A549 (cell line): ENCODE measurements around the gene CHRND. TPM values are rescaled to one million over a fixed set of nuclear protein-coding genes. Genes with fewer than 3 reads are reported as not detected.
A peak's percentile ranks its signal among the peaks of the same experiment; 100 is the strongest.

Source experiments
- ATAC-seq, 2 experiments: fragments of 200-7000 bp in 1 of 2; fragments of >200 bp in 1 of 2; cut with Nextera tagmentation in 1 of 2; cut with Tn5 transposase in 1 of 2; 3 replicates each; pipeline versions ENCODE4 v1.8.0 to v1.9.1; 2018 to 2020; ENCODE audit warnings: mild to moderate bottlenecking in 1 of 2, moderate library complexity in 1 of 2
- CTCF ChIA-PET: fragments of 300-600 bp; sonication (Branson Sonifier 250); formaldehyde crosslinking; extraction: SDS; loops from one replicate; lab custom pipeline; 2021; ENCODE audit warnings: antibody characterized with exemption, inconsistent platforms; lab: Yijun Ruan, JAX
- POLR2A ChIA-PET: fragments of 350-600 bp; formaldehyde crosslinking; extraction: SDS; loops from one replicate; lab custom pipeline; 2021; ENCODE audit warnings: antibody characterized with exemption, inconsistent platforms; lab: Yijun Ruan, JAX
- DNase-seq, 2 experiments: peaks; one replicate each; pipeline versions ENCODE4 v3.0.0 to v3.0.0-alpha.2; 2011 to 2016; ENCODE audit warnings: low read depth in 1 of 2, low spot score in 1 of 2
- FAIRE-seq: peaks from 2 replicates; lab custom pipeline; 2011; peaks lifted over from hg19 to GRCh38; lab: Jason Lieb, UNC
- H3K27ac ChIP-seq, 2 experiments: fragments of >200 bp; sonication (Bioruptor Twin); formaldehyde crosslinking; 3 replicates each; pipeline ENCODE4 v1.5.1; 2016 to 2017
- H3K4me1 ChIP-seq: fragments of >200 bp; sonication (Bioruptor Twin); formaldehyde crosslinking; 3 replicates; pipeline ENCODE4 v1.6.1; 2016
- H3K4me2 ChIP-seq: fragments of >200 bp; sonication (Bioruptor Twin); formaldehyde crosslinking; 3 replicates; pipeline ENCODE4 v1.6.1; 2016
- H3K4me3 ChIP-seq: fragments of >200 bp; sonication (Bioruptor Twin); formaldehyde crosslinking; 3 replicates; pipeline ENCODE4 v1.5.1; 2016
- H3K9me3 ChIP-seq: fragments of >200 bp; sonication (Bioruptor Twin); formaldehyde crosslinking; 3 replicates; pipeline ENCODE4 v1.6.1; 2016
- BHLHE40 ChIP-seq: IDR thresholded peaks from 2 replicates; pipeline ENCODE4 v1.6.1; 2012; ENCODE audit warnings: low read depth, low read length, inconsistent platforms
- CBX2 ChIP-seq: fragments of 200-600 bp; sonication (generic); IDR thresholded peaks from 2 replicates; pipeline ENCODE4 v1.6.1; 2016; ENCODE audit warnings: low read depth, mild to moderate bottlenecking, borderline replicate concordance
- CEBPB ChIP-seq, 2 experiments: fragments of >200 bp in 1 of 2; sonication (Bioruptor Twin) in 1 of 2; formaldehyde crosslinking in 1 of 2; IDR thresholded peaks; 2 replicates each; pipeline ENCODE4 v1.6.1; 2012 to 2016
- EHF ChIP-seq: fragments of 250-450 bp; sonication (Bioruptor Pico); IDR thresholded peaks from 2 replicates; pipeline ENCODE4 v1.5.0; 2020; ENCODE audit warnings: mild to moderate bottlenecking
- FOSL2 ChIP-seq, 2 experiments: fragments of 450-650 bp in 1 of 2; fragments of >200 bp in 1 of 2; sonication (Bioruptor Twin) in 1 of 2; formaldehyde crosslinking; IDR thresholded peaks; 2 replicates each; pipeline versions ENCODE4 v1.5.0 to v1.6.1; 2016 to 2020; ENCODE audit warnings: mild to moderate bottlenecking in 1 of 2, moderate library complexity in 1 of 2
- HDAC2 ChIP-seq: fragments of 200-600 bp; sonication (generic); IDR thresholded peaks from 2 replicates; pipeline ENCODE4 v1.6.1; 2016
- HOXB13 ChIP-seq: fragments of 250-450 bp; sonication (Bioruptor Pico); IDR thresholded peaks from 2 replicates; pipeline ENCODE4 v1.5.0; 2020; ENCODE audit warnings: low read depth, mild to moderate bottlenecking, moderate library complexity
- MAFK ChIP-seq: fragments of 450-650 bp; IDR thresholded peaks from 2 replicates; pipeline ENCODE4 v1.6.1; 2014; ENCODE audit not compliant: partially characterized antibody
- MYC ChIP-seq: IDR thresholded peaks from 2 replicates; pipeline ENCODE4 v1.6.1; 2012; ENCODE audit warnings: mild to moderate bottlenecking, inconsistent platforms, low read length, improper control_type of control experiment, borderline replicate concordance
- NFE2L2 ChIP-seq: fragments of 150-350 bp; conservative IDR thresholded peaks from 2 replicates; pipeline ENCODE4 v1.6.1; 2014; ENCODE audit warnings: low read length
- POLR2A ChIP-seq: IDR thresholded peaks from 2 replicates; pipeline ENCODE4 v1.6.1; 2012; ENCODE audit warnings: mild to moderate bottlenecking, low read length
- TP53 ChIP-seq: fragments of 250-450 bp; sonication (Bioruptor Pico); IDR thresholded peaks from 2 replicates; pipeline ENCODE4 v1.5.0; 2021; ENCODE audit warnings: mild to moderate bottlenecking, moderate library complexity
- ZFP36 ChIP-seq: fragments of 450-650 bp; IDR thresholded peaks from 2 replicates; pipeline ENCODE4 v1.6.1; 2014; ENCODE audit warnings: borderline replicate concordance; ENCODE audit not compliant: partially characterized antibody
- WGBS: methylation state at CpG from one replicate; pipeline ENCODE4 v1.1.6; 2017; ENCODE audit errors: missing lambda C conversion rate; 5-methylcytosine and 5-hydroxymethylcytosine counted together
- polyA plus RNA-seq, 4 experiments: library from polyadenylated mRNA; depleted of rRNA in 3 of 4; stranded (reverse); fragments of >200 nt; fragmentation: RNase III in 1 of 4; extraction: RNeasy Plus Mini Kit Qiagen cat#74134 plus additional on column Dnase treatment in 1 of 4; gene quantifications; 2 replicates in 3 of 4; 3 replicates in 1 of 4; pipeline ENCODE4 v1.2.3, GENCODE V29; 2011 to 2017
- TF ChIP-seq, protein P1 (sequence below): fragments of 200-600 bp; sonication (generic); IDR thresholded peaks from 2 replicates; pipeline ENCODE4 v1.6.1; 2016; ENCODE audit warnings: antibody characterized with exemption, mild to moderate bottlenecking, moderate library complexity
- TF ChIP-seq, protein P2 (sequence below): fragments of >200 bp; sonication (Bioruptor Twin); formaldehyde crosslinking; IDR thresholded peaks from 3 replicates; pipeline ENCODE4 v1.6.1; 2016
- TF ChIP-seq, protein P3 (sequence below): IDR thresholded peaks from 2 replicates; pipeline ENCODE4 v1.6.1; 2012

The CHRND gene
- polyA plus RNA-seq, 2 of the 4 experiments (the other 2 are of a cell fraction) = not detected

DNA sequence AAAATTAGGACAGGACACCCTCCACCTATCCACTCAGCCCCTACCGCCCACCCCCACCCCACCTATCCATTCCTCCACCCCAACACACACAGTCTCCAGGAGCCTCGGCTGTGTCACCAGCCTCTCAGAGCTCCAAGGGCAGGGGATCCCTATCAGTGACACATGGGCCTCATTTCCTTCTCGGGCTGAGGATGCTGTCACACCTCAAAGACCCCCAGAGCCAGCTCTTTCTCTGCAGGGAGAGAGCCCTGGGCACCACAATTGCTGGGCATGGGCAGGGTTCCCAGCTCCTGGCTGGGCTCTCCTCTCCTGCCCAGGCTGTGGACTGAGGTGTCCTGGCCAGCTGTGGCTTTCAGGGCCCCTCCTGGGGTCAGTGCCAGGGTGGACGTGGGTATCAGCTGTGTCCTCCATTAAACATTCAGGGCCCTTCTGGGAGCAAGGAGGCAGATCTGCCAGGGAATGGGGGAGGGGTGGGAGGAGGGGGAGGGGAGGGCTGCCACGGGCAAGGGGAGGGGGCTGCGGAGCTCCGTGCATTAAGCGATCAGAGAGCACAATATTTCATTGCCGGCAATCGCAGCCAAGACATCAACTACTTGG lies 24.1 kb upstream of the CHRND start:
- ATAC-seq (no peak), FAIRE-seq (no peak), DNase-seq (no peak)
- no peak for TF ChIP-seq FOSL2 (IDR thresholded peaks at IDR 0.05)
- TF ChIP-seq FOSL2 (CRISPR knock-in tag; IDR thresholded peaks at IDR 0.05) = no peak
- no peak for TF ChIP-seq CBX2
- TF ChIP-seq MAFK = no peak
- TF ChIP-seq, protein P1, sequence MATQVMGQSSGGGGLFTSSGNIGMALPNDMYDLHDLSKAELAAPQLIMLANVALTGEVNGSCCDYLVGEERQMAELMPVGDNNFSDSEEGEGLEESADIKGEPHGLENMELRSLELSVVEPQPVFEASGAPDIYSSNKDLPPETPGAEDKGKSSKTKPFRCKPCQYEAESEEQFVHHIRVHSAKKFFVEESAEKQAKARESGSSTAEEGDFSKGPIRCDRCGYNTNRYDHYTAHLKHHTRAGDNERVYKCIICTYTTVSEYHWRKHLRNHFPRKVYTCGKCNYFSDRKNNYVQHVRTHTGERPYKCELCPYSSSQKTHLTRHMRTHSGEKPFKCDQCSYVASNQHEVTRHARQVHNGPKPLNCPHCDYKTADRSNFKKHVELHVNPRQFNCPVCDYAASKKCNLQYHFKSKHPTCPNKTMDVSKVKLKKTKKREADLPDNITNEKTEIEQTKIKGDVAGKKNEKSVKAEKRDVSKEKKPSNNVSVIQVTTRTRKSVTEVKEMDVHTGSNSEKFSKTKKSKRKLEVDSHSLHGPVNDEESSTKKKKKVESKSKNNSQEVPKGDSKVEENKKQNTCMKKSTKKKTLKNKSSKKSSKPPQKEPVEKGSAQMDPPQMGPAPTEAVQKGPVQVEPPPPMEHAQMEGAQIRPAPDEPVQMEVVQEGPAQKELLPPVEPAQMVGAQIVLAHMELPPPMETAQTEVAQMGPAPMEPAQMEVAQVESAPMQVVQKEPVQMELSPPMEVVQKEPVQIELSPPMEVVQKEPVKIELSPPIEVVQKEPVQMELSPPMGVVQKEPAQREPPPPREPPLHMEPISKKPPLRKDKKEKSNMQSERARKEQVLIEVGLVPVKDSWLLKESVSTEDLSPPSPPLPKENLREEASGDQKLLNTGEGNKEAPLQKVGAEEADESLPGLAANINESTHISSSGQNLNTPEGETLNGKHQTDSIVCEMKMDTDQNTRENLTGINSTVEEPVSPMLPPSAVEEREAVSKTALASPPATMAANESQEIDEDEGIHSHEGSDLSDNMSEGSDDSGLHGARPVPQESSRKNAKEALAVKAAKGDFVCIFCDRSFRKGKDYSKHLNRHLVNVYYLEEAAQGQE = no peak
- TF ChIP-seq, protein P2, sequence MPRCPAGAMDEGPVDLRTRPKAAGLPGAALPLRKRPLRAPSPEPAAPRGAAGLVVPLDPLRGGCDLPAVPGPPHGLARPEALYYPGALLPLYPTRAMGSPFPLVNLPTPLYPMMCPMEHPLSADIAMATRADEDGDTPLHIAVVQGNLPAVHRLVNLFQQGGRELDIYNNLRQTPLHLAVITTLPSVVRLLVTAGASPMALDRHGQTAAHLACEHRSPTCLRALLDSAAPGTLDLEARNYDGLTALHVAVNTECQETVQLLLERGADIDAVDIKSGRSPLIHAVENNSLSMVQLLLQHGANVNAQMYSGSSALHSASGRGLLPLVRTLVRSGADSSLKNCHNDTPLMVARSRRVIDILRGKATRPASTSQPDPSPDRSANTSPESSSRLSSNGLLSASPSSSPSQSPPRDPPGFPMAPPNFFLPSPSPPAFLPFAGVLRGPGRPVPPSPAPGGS = no peak
- TF ChIP-seq, protein P3, sequence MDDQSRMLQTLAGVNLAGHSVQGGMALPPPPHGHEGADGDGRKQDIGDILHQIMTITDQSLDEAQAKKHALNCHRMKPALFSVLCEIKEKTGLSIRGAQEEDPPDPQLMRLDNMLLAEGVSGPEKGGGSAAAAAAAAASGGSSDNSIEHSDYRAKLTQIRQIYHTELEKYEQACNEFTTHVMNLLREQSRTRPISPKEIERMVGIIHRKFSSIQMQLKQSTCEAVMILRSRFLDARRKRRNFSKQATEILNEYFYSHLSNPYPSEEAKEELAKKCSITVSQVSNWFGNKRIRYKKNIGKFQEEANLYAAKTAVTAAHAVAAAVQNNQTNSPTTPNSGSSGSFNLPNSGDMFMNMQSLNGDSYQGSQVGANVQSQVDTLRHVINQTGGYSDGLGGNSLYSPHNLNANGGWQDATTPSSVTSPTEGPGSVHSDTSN = no peak
- no peak for TF ChIP-seq ZFP36
- no peak for TF ChIP-seq BHLHE40
- no peak for TF ChIP-seq NFE2L2
- no peak for TF ChIP-seq MYC
- no peak for TF ChIP-seq HDAC2
- no peak for TF ChIP-seq EHF (CRISPR knock-in tag)
- no peak for TF ChIP-seq POLR2A
- no peak for TF ChIP-seq TP53 (CRISPR knock-in tag)
- TF ChIP-seq HOXB13 (CRISPR knock-in tag) = no peak
- Histone ChIP-seq H3K27ac (peak overlapping the region in 1 of 2 experiments; percentile 85; a peak in 3 of 6 replicates), H3K4me1 (peaks cover 24% of the 10 kb centered on the region), H3K4me3 (no peak overlapping the region), H3K4me2 (peak overlapping the region; percentile 97; the same call in 2 of the 3 replicates), H3K9me3 (no peaks in the 10 kb centered on the region)
- WGBS = 83% methylated on average over 7 of the region's 10 CpGs
- CTCF ChIA-PET = interaction anchor here (1.1 to 2.0 kb wide), 3 partner anchors 20 to 33 kb away, joined by 3 to 13 read pairs (median 4); no protein-coding TSS in a partner anchor
- POLR2A ChIA-PET = no interaction called here

DNA sequence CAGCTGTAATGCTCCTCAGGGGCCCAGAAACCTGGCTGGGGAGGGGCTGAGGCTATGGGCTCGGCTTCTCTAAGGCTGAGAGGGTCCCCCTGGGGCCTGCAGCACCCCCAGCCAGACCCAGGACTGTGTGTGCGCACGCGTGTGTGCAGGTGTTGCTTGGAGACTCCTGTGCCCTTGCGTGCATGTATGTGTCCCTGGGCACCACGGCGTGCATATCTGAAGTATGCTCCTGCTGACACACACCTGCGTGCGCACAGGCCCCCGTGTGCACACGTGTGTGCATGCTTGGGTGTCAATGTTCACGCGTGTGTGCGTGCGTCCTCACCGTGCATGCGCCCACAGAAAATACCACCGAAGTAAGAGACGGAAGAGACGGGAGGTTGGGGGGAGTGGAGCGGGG lies 23.4 kb upstream of the CHRND start:
- ATAC-seq = no peak
- no peak for TF ChIP-seq CEBPB (IDR thresholded peaks at IDR 0.05)
- TF ChIP-seq, all 56 proteins: peak for 0
- ChIA-PET POLR2A (no interaction called here), CTCF (interaction anchor here (1.1 to 1.5 kb wide), 2 partner anchors 21 to 34 kb away, joined by 3 to 4 read pairs; no protein-coding TSS in a partner anchor)
- Histone ChIP-seq H3K9me3 (no peaks in the 10 kb centered on the region), H3K4me2 (peak overlapping the region; percentile 97), H3K4me1 (peaks cover 24% of the 10 kb centered on the region), H3K27ac (peak overlapping the region; percentile 58 to 85; a peak in 5 of 6 replicates), H3K4me3 (peak overlapping the region; percentile 43; the same call in 2 of the 3 replicates)
- FAIRE-seq (no peak), DNase-seq (no peak)
- WGBS = 93% methylated on average over 15 of the region's 21 CpGs
